GM12873 (cell line): ENCODE results near the gene NDFIP1.

Experiments
- TF ChIP-seq, protein P1 (sequence below): IDR thresholded peaks from 2 replicates; pipeline ENCODE4 v1.5.1; 2012; ENCODE audit warnings: low read depth, mild to moderate bottlenecking, moderate library complexity, low read length, control low read depth; ENCODE audit not compliant: insufficient read depth; ENCODE audit errors: missing control alignments

Gene NDFIP1

DNA sequence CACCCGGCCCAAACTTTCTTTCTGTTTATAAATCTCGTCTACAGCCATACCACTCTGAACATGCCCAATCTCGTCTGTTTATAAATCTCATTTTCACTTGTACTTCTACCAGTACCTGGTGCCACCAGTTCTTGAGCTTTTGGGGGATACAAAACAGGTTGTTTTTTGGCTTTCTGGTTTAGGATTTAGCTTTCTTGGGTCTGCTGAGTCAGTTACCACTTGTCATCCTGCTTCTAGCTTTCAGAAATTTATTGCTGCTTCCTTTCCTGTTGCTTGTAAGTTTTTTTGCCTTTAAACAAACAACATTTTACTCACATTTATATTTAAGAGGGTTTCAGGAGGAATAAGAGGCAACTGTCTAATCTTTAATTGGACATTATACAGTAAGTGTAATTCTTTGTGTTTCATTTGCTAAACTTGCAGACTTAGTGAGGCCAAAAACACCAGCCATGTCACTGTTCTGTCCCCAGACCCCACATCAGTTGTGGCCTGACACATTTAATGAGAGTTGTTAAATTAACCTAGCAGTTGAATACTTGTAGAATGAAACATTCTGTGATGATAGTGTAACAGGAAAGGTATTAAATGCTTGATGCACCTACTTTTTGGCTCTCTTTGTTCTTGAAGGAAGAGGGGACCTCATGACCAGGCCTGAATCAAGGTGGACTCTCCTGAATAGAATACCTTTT lies 11.8 kb downstream of the NDFIP1 start:
- TF ChIP-seq, protein P1, sequence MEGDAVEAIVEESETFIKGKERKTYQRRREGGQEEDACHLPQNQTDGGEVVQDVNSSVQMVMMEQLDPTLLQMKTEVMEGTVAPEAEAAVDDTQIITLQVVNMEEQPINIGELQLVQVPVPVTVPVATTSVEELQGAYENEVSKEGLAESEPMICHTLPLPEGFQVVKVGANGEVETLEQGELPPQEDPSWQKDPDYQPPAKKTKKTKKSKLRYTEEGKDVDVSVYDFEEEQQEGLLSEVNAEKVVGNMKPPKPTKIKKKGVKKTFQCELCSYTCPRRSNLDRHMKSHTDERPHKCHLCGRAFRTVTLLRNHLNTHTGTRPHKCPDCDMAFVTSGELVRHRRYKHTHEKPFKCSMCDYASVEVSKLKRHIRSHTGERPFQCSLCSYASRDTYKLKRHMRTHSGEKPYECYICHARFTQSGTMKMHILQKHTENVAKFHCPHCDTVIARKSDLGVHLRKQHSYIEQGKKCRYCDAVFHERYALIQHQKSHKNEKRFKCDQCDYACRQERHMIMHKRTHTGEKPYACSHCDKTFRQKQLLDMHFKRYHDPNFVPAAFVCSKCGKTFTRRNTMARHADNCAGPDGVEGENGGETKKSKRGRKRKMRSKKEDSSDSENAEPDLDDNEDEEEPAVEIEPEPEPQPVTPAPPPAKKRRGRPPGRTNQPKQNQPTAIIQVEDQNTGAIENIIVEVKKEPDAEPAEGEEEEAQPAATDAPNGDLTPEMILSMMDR, result no peak

DNA sequence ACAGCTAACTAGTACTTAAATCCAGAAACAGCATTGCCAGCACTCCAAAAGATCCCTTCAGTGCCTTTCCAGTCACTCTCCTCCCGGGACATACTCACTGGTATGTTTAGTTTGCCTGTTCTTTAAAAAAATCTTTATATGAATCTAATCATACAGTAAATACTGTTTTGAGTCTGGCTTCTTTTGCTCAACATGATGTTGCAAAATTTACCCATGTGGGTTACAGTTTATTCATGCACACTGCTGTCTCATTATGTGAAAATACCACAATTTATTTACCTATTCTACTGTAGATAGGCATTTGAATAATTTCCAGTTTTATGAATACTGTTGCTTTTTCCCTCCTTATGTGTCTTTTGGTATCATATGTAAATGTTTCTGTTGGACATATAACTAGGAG lies 13.5 kb downstream of the NDFIP1 start:
- TF ChIP-seq, protein P1, result no peak

DNA sequence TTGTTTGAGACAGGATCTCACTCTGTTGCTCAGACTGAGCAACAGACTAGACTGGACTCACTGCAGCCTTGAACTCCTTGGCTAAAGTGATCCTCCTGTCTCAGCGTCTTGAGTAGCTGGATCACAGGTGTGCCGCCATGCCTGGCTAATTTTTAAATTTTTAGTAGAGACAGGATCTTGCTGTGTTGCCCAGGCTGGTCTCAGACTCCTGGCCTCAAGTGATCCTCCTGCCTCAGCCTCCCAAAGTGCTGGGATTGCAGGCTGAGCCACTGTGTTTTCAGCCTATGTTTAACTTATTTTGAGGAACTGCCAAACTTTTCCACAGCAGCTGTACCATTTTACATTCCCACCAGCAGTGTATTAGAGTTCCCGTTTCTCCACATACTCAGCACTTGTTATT lies 16.8 kb downstream of the NDFIP1 start:
- TF ChIP-seq, protein P1, result no peak

DNA sequence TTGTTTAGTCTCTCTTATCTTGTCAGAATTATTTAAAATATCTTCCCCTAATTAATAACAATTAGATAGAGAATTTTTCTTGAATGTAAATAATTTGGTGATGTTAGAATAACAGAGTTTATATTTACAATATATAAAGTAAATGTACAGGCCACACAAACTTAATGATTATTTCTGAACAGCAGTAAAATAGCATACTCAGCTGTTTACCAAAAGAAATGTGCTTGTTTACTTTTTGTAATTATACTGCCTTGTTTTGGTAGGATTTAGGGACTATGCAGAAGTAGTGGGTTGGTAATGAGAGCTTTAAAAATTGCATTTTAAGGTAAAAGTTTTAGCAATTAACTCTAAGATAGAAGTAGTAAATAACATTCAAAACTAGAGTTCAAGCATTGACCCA lies 17.4 kb downstream of the NDFIP1 start:
- TF ChIP-seq, protein P1, result no peak

DNA sequence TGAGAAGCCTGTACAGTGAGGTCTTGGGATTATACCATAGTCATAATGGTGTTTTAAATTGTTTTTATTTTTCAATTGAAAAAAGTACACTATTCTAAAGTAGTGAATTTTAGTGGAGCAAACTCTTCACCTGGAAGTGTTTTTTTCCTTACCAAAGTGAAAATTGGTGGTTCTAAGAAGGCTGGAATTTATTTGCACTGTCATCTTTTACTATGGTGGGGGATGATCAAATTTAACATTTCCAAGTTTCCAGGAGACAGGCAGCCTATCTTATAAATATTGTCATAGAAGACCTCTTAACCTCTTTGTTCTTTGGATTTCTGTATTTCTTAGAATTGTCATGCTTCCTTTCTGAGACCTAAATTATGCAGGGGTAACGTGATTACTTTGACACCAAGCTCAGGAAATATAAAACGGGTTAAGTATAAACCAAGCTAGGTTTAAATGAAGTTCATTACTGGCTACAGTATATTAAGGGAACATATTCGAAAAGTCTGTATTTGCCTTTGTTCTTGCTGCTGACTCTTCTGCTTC lies 20.2 kb downstream of the NDFIP1 start:
- TF ChIP-seq, protein P1, result no peak

DNA sequence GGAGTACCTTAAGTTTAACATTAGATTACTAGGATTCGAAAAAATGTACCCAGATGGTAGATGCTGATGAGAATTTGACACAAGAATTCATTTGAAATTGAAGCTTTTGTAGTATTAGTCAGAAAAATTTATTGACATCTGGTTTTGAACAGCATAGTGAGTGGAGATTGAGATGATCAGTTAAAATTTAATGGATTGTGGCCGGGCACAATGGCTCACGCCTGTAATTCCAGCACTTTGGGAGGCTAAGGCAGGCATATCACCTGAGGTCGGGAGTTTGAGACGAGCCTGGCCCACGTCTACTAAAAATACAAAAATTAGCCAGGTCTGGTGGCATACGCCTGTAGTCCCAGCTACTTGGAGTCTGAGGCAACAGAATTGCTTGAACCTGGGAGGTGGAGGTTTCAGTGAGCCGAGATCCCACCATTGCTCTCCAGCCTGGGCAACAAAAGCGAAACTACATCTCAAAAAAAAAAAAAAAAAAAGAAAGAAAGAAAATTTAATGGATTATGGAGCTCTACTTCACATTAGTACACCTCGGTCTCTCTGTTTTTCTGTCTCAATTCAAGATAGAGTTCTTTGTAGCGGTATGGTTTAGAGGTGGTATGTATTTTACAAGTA lies 21.0 kb downstream of the NDFIP1 start:
- TF ChIP-seq, protein P1, result no peak

DNA sequence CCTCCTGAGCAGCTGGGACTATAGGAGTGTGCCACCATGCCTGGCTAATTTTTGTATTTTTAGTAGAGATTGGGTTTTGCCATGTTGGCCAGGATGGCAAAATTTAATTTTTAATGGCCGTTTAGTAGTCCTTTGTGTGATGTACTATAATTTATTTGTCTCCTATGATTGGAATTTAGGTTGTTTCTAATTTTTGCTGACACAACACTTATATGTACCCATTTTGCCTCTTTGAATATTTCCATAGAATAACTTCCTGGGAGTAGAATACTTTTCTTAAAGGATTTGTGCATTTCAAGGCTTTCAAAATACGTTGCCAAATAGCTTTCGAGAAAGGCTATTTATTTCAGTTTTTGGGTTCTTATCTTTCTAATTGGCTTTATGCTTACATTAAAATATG lies 22.8 kb downstream of the NDFIP1 start:
- TF ChIP-seq, protein P1, result no peak
